Common myeloid progenitor, CD34-positive (primary cell): ENCODE measurements around the gene SAA4.
"Not testable (repeated sequence)": the region's sequence is repeated elsewhere in the genome, so short reads cannot be mapped to it uniquely, and the experiment has no call there.

Source experiments
- CTCF ChIA-PET: fragments of 350-600 bp; sonication (Branson Sonifier 250); formaldehyde crosslinking; loops from one replicate; lab custom pipeline; 2021; ENCODE audit warnings: antibody characterized with exemption; lab: Charles Lee
- POLR2A ChIA-PET: fragments of 350-600 bp; sonication (Branson Sonifier 250); formaldehyde crosslinking; loops from one replicate; lab custom pipeline; 2021; ENCODE audit warnings: antibody characterized with exemption; lab: Charles Lee
- DNase-seq, 3 donors: peaks; one replicate each; pipeline versions ENCODE4 v3.0.0 to v3.0.0-alpha.2; 2013
- H3K27ac ChIP-seq, 2 experiments: 1 replicate in 1 of 2; 2 replicates in 1 of 2; pipeline ENCODE4 v1.7.0; 2013; ENCODE audit warnings: inconsistent platforms in 2 of 2, low read length in 2 of 2, mild to moderate bottlenecking in 2 of 2, low read depth in 1 of 2, moderate library complexity in 1 of 2; ENCODE audit not compliant: severe bottlenecking in 2 of 2, insufficient read depth in 1 of 2, poor library complexity in 1 of 2
- H3K27me3 ChIP-seq, 5 experiments: replicated peaks in 2 of 5; 1 replicate in 3 of 5; 2 replicates in 2 of 5; pipeline versions ENCODE4 v1.6.1 to v1.7.0; 2013; ENCODE audit warnings: low read length in 4 of 5, mild to moderate bottlenecking in 2 of 5, moderate library complexity in 2 of 5, inconsistent platforms in 1 of 5; ENCODE audit not compliant: insufficient read depth in 5 of 5, control insufficient read depth in 4 of 5
- H3K36me3 ChIP-seq, 4 experiments: 1 replicate in 2 of 4; 2 replicates in 2 of 4; pipeline versions ENCODE4 v1.6.1 to v1.7.0; 2013; ENCODE audit warnings: low read length in 3 of 4, control low read depth in 1 of 4, mild to moderate bottlenecking in 1 of 4; ENCODE audit not compliant: control insufficient read depth in 4 of 4, insufficient read depth in 4 of 4
- H3K4me1 ChIP-seq, 4 experiments: 1 replicate in 3 of 4; 2 replicates in 1 of 4; pipeline versions ENCODE4 v1.6.1 to v1.7.1; 2013; ENCODE audit warnings: low read length in 3 of 4, mild to moderate bottlenecking in 3 of 4, control low read depth in 1 of 4, inconsistent platforms in 1 of 4, moderate library complexity in 1 of 4; ENCODE audit not compliant: control insufficient read depth in 4 of 4, insufficient read depth in 4 of 4; ENCODE audit errors: control extremely low read depth in 1 of 4
- H3K4me3 ChIP-seq, 7 experiments: 1 replicate in 4 of 7; 2 replicates in 3 of 7; pipeline versions ENCODE4 v1.5.1 to v1.7.0; 2013; ENCODE audit warnings: mild to moderate bottlenecking in 7 of 7, low read length in 6 of 7, moderate library complexity in 6 of 7, inconsistent platforms in 2 of 7, low read depth in 2 of 7, control low read depth in 1 of 7; ENCODE audit not compliant: insufficient read depth in 4 of 7, control insufficient read depth in 1 of 7; ENCODE audit errors: extremely low read depth in 1 of 7
- H3K9me3 ChIP-seq, 5 experiments: 1 replicate in 4 of 5; 2 replicates in 1 of 5; pipeline versions ENCODE4 v1.6.1 to v1.7.1; 2013; ENCODE audit warnings: low read length in 4 of 5, mild to moderate bottlenecking in 2 of 5, inconsistent platforms in 1 of 5, low read depth in 1 of 5, moderate library complexity in 1 of 5; ENCODE audit not compliant: control insufficient read depth in 4 of 5, insufficient read depth in 2 of 5; ENCODE audit errors: control extremely low read depth in 1 of 5
- WGBS: methylation state at CpG from one replicate; pipeline ENCODE4 v1.1.5; 2013; ENCODE audit not compliant: insufficient coverage; 5-methylcytosine and 5-hydroxymethylcytosine counted together

The SAA4 gene

GRCh38 chr11:18191376-18191775 is 45.2 kb downstream of the SAA4 start:
- Histone ChIP-seq H3K27ac (no peak overlapping the region), H3K4me1 (no peaks in the 10 kb centered on the region), H3K9me3 (peaks cover 0 to 2% (median 0%) of the 10 kb centered on the region in 5 experiments), H3K36me3 (no peaks in the 10 kb centered on the region), H3K27me3 (peaks cover 2 to 28% (median 7%) of the 10 kb centered on the region in 5 experiments), H3K4me3 (no peak overlapping the region)
- POLR2A ChIA-PET = no interaction called here
- DNase-seq = peak in 2 of 3 donors; percentile 1 to 6
- WGBS = 100% methylated on average over 1 of the region's 3 CpGs
- CTCF ChIA-PET = no interaction called here

GRCh38 chr11:18189476-18190245 is 46.9 kb downstream of the SAA4 start:
- H3K4me1 ChIP-seq, H3K36me3 ChIP-seq, H3K9me3 ChIP-seq, H3K27ac ChIP-seq, H3K4me3 ChIP-seq, POLR2A ChIA-PET, DNase-seq: not testable (repeated sequence)
- WGBS = 96% methylated on average over 32 of the region's 34 CpGs
- CTCF ChIA-PET = interaction anchor here (0.6 kb wide), 1 partner anchor 21 kb away, joined by 3 read pairs; no protein-coding TSS in a partner anchor
- peaks cover 2 to 28% (median 7%) of the 10 kb centered on the region in 5 experiments for H3K27me3 ChIP-seq

DNA sequence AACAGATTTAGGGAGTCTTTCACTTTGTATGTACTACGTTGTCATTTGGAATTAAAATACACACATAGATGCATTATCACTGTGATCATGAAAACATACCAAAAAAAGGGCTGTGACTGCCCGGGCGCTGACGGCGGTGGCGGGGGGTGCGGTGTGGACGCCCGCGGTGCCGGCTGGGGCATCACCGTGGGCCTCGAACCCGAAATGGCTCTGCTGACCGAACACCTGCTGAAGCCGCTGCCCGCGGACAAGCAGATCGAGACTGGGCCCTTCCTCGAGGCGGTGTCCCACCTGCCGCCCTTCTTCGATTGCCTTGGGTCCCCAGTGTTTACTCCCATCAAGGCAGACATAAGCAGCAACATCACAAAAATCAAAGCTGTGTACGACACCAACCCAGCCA is 47.8 kb downstream of the SAA4 start:
- Histone ChIP-seq H3K27ac (no peak overlapping the region), H3K4me1 (no peaks in the 10 kb centered on the region), H3K9me3 (peaks cover 0 to 2% (median 0%) of the 10 kb centered on the region in 5 experiments), H3K27me3 (peaks cover 0 to 25% (median 6%) of the 10 kb centered on the region in 5 experiments), H3K36me3 (no peaks in the 10 kb centered on the region), H3K4me3 (no peak overlapping the region)
- ChIA-PET POLR2A (no interaction called here), CTCF (interaction anchor here (0.9 kb wide), 1 partner anchor 15 kb away, joined by 3 read pairs; no protein-coding TSS in a partner anchor)
- 97% methylated on average over 24 of the region's 24 CpGs for WGBS
- DNase-seq = no peak
